IMR-90 (cell line): ENCODE data around the gene EPS8.
A peak's percentile ranks its signal among the peaks of the same experiment; 100 is the strongest.

Source experiments
- BHLHE40 ChIP-seq: fragments of 150-350 bp; IDR thresholded peaks from 2 replicates; pipeline ENCODE4 v1.6.1; 2016; ENCODE audit warnings: mild to moderate bottlenecking, low read depth, low read length
- CEBPB ChIP-seq: IDR thresholded peaks from 2 replicates; pipeline ENCODE4 v1.6.1; 2012; ENCODE audit warnings: low read depth, low read length, improper control_type of control experiment
- CHD1 ChIP-seq: IDR thresholded peaks from 2 replicates; pipeline ENCODE4 v1.6.1; 2012; ENCODE audit warnings: low read depth, low read length, improper control_type of control experiment
- FOS ChIP-seq: fragments of 150-350 bp; IDR thresholded peaks from 2 replicates; pipeline ENCODE4 v1.6.1; 2016; ENCODE audit warnings: low read depth, low read length
- MAFK ChIP-seq: IDR thresholded peaks from 2 replicates; pipeline ENCODE4 v1.6.1; 2012; ENCODE audit warnings: low read depth, low read length, improper control_type of control experiment
- MAZ ChIP-seq: IDR thresholded peaks from 2 replicates; pipeline ENCODE4 v1.6.1; 2012; ENCODE audit warnings: low read depth, mild to moderate bottlenecking, low read length, improper control_type of control experiment, moderate library complexity, borderline replicate concordance
- MXI1 ChIP-seq: IDR thresholded peaks from 2 replicates; pipeline ENCODE4 v1.6.1; 2012; ENCODE audit warnings: low read depth, mild to moderate bottlenecking, low read length, moderate library complexity, borderline replicate concordance
- POLR2A ChIP-seq: IDR thresholded peaks from 2 replicates; pipeline ENCODE4 v1.6.1; 2012; ENCODE audit warnings: mild to moderate bottlenecking, low read depth, low read length
- RAD21 ChIP-seq: IDR thresholded peaks from 2 replicates; pipeline ENCODE4 v1.6.1; 2012; ENCODE audit warnings: low read length, improper control_type of control experiment
- RFX5 ChIP-seq: IDR thresholded peaks from 2 replicates; pipeline ENCODE4 v1.8.0; 2012; ENCODE audit warnings: low read depth, mild to moderate bottlenecking, low read length, moderate library complexity
- SMC3 ChIP-seq: fragments of 150-350 bp; IDR thresholded peaks from 2 replicates; pipeline ENCODE4 v1.6.1; 2016; ENCODE audit warnings: low read depth, mild to moderate bottlenecking, antibody characterized with exemption, low read length, moderate library complexity
- TF ChIP-seq, protein P1 (sequence below): conservative IDR thresholded peaks from 2 replicates; pipeline ENCODE4 v1.5.1; 2012; ENCODE audit warnings: mild to moderate bottlenecking, low read depth, low read length, improper control_type of control experiment
- TF ChIP-seq, protein P2 (sequence below): fragments of 150-350 bp; IDR thresholded peaks from 2 replicates; pipeline ENCODE4 v1.6.1; 2017; ENCODE audit warnings: mild to moderate bottlenecking, antibody characterized with exemption, low read length, low read depth
- TF ChIP-seq, protein P3 (sequence below): fragments of 150-350 bp; IDR thresholded peaks from 2 replicates; pipeline ENCODE4 v1.6.1; 2016; ENCODE audit warnings: low read depth, mild to moderate bottlenecking, low read length, moderate library complexity, borderline replicate concordance

DNA sequence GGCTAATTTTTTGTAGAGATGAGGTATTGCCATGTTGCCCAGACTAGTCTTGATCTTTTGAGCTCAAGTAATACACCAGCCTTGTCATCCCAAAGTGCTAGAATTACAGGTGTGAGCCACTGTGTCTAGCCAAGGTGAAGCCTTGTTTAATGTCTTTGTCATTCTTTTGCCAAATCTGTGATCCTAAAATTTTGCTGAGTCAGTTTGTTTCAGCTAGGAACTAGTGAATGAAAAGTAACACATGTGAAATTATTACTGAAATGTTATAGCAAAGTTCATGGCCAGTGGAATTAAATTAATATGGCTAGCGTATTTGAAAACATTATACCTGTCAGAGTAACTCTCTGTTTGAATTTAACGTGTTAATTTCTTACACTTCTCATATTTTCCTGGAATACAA, 26.5 kb upstream of the EPS8 start:
- TF ChIP-seq SMC3 (no peak), RAD21 (no peak), POLR2A (no peak), BHLHE40 (no peak), RFX5 (no peak), CEBPB (no peak), FOS (no peak), MAFK (peak; percentile 97), CHD1 (no peak), MAZ (no peak), MXI1 (no peak)
- TF ChIP-seq, protein P1, sequence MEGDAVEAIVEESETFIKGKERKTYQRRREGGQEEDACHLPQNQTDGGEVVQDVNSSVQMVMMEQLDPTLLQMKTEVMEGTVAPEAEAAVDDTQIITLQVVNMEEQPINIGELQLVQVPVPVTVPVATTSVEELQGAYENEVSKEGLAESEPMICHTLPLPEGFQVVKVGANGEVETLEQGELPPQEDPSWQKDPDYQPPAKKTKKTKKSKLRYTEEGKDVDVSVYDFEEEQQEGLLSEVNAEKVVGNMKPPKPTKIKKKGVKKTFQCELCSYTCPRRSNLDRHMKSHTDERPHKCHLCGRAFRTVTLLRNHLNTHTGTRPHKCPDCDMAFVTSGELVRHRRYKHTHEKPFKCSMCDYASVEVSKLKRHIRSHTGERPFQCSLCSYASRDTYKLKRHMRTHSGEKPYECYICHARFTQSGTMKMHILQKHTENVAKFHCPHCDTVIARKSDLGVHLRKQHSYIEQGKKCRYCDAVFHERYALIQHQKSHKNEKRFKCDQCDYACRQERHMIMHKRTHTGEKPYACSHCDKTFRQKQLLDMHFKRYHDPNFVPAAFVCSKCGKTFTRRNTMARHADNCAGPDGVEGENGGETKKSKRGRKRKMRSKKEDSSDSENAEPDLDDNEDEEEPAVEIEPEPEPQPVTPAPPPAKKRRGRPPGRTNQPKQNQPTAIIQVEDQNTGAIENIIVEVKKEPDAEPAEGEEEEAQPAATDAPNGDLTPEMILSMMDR = no peak
- TF ChIP-seq, protein P2, sequence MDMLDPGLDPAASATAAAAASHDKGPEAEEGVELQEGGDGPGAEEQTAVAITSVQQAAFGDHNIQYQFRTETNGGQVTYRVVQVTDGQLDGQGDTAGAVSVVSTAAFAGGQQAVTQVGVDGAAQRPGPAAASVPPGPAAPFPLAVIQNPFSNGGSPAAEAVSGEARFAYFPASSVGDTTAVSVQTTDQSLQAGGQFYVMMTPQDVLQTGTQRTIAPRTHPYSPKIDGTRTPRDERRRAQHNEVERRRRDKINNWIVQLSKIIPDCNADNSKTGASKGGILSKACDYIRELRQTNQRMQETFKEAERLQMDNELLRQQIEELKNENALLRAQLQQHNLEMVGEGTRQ = no peak
- TF ChIP-seq, protein P3, sequence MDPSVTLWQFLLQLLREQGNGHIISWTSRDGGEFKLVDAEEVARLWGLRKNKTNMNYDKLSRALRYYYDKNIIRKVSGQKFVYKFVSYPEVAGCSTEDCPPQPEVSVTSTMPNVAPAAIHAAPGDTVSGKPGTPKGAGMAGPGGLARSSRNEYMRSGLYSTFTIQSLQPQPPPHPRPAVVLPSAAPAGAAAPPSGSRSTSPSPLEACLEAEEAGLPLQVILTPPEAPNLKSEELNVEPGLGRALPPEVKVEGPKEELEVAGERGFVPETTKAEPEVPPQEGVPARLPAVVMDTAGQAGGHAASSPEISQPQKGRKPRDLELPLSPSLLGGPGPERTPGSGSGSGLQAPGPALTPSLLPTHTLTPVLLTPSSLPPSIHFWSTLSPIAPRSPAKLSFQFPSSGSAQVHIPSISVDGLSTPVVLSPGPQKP = no peak
